Stimulated activated CD4-positive, alpha-beta T cell treated with anti-CD3 and anti-CD28 coated beads, Interleukin-15, amount 100 ng/mL, for 24 hours (primary cell): ENCODE measurements around the gene ATP8B1.

Source experiments
- DNase-seq: peaks from one replicate; pipeline ENCODE4 v3.0.0-alpha.2; 2020

Gene ATP8B1

GRCh38 chr18:57715671-57716070 lies 87.4 kb downstream of the ATP8B1 start:
- DNase-seq = no peak

GRCh38 chr18:57715073-57715472 lies 88.0 kb downstream of the ATP8B1 start:
- DNase-seq = no peak

GRCh38 chr18:57710226-57710625 lies 92.9 kb downstream of the ATP8B1 start:
- DNase-seq = no peak

- DNase-seq = no peak
Observed at GRCh38 chr18:57709335-57709734, 93.8 kb downstream of the ATP8B1 start.

GRCh38 chr18:57708288-57708687 lies 94.8 kb downstream of the ATP8B1 start:
- DNase-seq = no peak

GRCh38 chr18:57705832-57706595 lies 97.1 kb downstream of the ATP8B1 start:
- no peak for DNase-seq

- no peak for DNase-seq
Observed at GRCh38 chr18:57705011-57705410, 98.1 kb downstream of the ATP8B1 start.

- DNase-seq = no peak
Observed at GRCh38 chr18:57698571-57699276, 104.4 kb downstream of the ATP8B1 start.

- no peak for DNase-seq
Observed at GRCh38 chr18:57697426-57697825, 105.7 kb downstream of the ATP8B1 start.

- DNase-seq = no peak
Observed at GRCh38 chr18:57696271-57696670, 106.8 kb downstream of the ATP8B1 start.

GRCh38 chr18:57691363-57691762 lies 111.8 kb downstream of the ATP8B1 start:
- no peak for DNase-seq

- DNase-seq = no peak
Observed at GRCh38 chr18:57687970-57688369, 115.1 kb downstream of the ATP8B1 start.

GRCh38 chr18:57683470-57683869 lies 119.6 kb downstream of the ATP8B1 start:
- DNase-seq = no peak

GRCh38 chr18:57677262-57678211 lies 125.6 kb downstream of the ATP8B1 start:
- DNase-seq = no peak

GRCh38 chr18:57674891-57675290 lies 128.2 kb downstream of the ATP8B1 start:
- DNase-seq = no peak

GRCh38 chr18:57670046-57670445 lies 133.1 kb downstream of the ATP8B1 start:
- no peak for DNase-seq

- DNase-seq = no peak
Observed at GRCh38 chr18:57668021-57668420, 135.1 kb downstream of the ATP8B1 start.

- DNase-seq = no peak
Observed at GRCh38 chr18:57666818-57667497, 136.2 kb downstream of the ATP8B1 start.

- DNase-seq = no peak
Observed at GRCh38 chr18:57664568-57665165, 138.4 kb downstream of the ATP8B1 start.

- DNase-seq = no peak
Observed at GRCh38 chr18:57660961-57661360, 142.2 kb downstream of the ATP8B1 start.

- no peak for DNase-seq
Observed at GRCh38 chr18:57659460-57660102, 143.5 kb downstream of the ATP8B1 start.

- no peak for DNase-seq
Observed at GRCh38 chr18:57657542-57657941, 145.6 kb downstream of the ATP8B1 start.
